Smooth muscle cell (in vitro differentiated cells): ENCODE results near the gene SLC34A2. TPM values are rescaled to one million over a fixed set of nuclear protein-coding genes. Genes with fewer than 3 reads are reported as not detected.

Source experiments
- DNase-seq: peaks from one replicate; lab custom pipeline; 2025; ENCODE audit not compliant: unreplicated experiment; lab: John Stamatoyannopoulos, UW
- H2AFZ ChIP-seq: fragments of 200-600 bp; sonication (generic); 2 replicates; pipeline ENCODE4 v1.6.0; 2016; ENCODE audit warnings: antibody characterized with exemption, low read depth, mild to moderate bottlenecking
- H3F3A ChIP-seq: fragments of 200-600 bp; sonication (generic); 2 replicates; pipeline ENCODE4 v1.6.0; 2017; ENCODE audit warnings: antibody characterized with exemption, low read depth
- H3K27ac ChIP-seq: fragments of 200-600 bp; sonication (generic); 2 replicates; pipeline ENCODE4 v1.5.1; 2016; ENCODE audit warnings: low read depth, mild to moderate bottlenecking
- H3K27me3 ChIP-seq: fragments of 200-600 bp; sonication (generic); 2 replicates; pipeline ENCODE4 v1.6.1; 2016; ENCODE audit warnings: low read depth, mild to moderate bottlenecking
- H3K36me3 ChIP-seq: fragments of 200-600 bp; sonication (generic); 2 replicates; pipeline ENCODE4 v1.5.1; 2016; ENCODE audit warnings: low read depth
- H3K4me1 ChIP-seq: fragments of 200-600 bp; sonication (generic); 2 replicates; pipeline ENCODE4 v1.5.1; 2016; ENCODE audit warnings: low read depth
- H3K4me2 ChIP-seq: fragments of 200-600 bp; sonication (generic); 2 replicates; pipeline ENCODE4 v1.6.0; 2016; ENCODE audit warnings: mild to moderate bottlenecking
- H3K4me3 ChIP-seq: fragments of 200-600 bp; sonication (generic); 2 replicates; pipeline ENCODE4 v1.5.1; 2016; ENCODE audit warnings: mild to moderate bottlenecking
- H3K79me2 ChIP-seq: fragments of 200-600 bp; sonication (generic); 2 replicates; pipeline ENCODE4 v1.6.0; 2016; ENCODE audit warnings: low read depth, mild to moderate bottlenecking
- H3K9ac ChIP-seq: fragments of 200-600 bp; sonication (generic); 2 replicates; pipeline ENCODE4 v1.6.0; 2016; ENCODE audit warnings: low read depth
- H3K9me3 ChIP-seq: fragments of 200-600 bp; sonication (generic); replicated peaks from 2 replicates; pipeline ENCODE4 v1.5.1; 2016; ENCODE audit warnings: low read depth
- H4K20me1 ChIP-seq: fragments of 200-600 bp; sonication (generic); 2 replicates; pipeline ENCODE4 v1.6.0; 2016; ENCODE audit warnings: low read depth
- WGBS: methylation state at CpG from one replicate; pipeline ENCODE4 v1.1.7; 2016; ENCODE audit warnings: low lambda C conversion rate; 5-methylcytosine and 5-hydroxymethylcytosine counted together
- polyA plus RNA-seq: library from polyadenylated mRNA; unstranded; fragments of >200 nt; fragmentation: Nextera tagmentation; extraction: Ambion mirVana; gene quantifications from 2 replicates; pipeline ENCODE4 v1.2.1, GENCODE V29; 2016
- total RNA-seq: library from RNA; depleted of rRNA; stranded (reverse); fragments of >200 nt; gene quantifications from 2 replicates; pipeline ENCODE4 v1.2.3, GENCODE V29; 2014
- TF ChIP-seq, protein P1 (sequence below): fragments of 200-600 bp; sonication (generic); IDR thresholded peaks from 2 replicates; pipeline ENCODE4 v1.5.1; 2017; ENCODE audit warnings: borderline replicate concordance, mild to moderate bottlenecking, antibody characterized with exemption; ENCODE audit not compliant: insufficient read depth, poor library complexity, severe bottlenecking

SLC34A2 gene
- total and polyA plus RNA-seq, 2 experiments from 2014 or later, result 0.49 TPM; not detected in 1

DNA sequence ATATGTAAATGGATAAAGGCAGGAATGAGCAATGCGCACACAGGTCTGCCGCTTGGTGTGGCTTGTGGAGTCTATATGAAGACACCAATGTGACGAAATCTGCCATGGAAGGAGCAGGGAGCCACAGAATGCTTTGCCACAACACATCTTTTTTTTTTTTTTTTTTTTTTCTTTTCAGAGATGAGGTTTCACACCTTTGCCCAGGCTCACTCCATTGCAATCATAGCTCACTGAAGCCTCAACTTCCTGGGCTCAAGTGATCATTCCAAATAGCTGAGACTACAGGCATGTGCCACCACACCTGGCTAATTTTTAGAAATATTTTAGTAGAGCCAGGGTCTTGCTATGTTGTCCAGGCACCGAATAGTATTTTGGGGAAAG is 17.4 kb upstream of the SLC34A2 start:
- Histone ChIP-seq H3K27me3 (no peaks in the 10 kb centered on the region), H3K4me3 (no peak overlapping the region), H3K79me2 (no peaks in the 10 kb centered on the region), H2AFZ (no peak overlapping the region), H3F3A (no peaks in the 10 kb centered on the region), H3K9ac (no peak overlapping the region), H4K20me1 (no peaks in the 10 kb centered on the region), H3K27ac (no peak overlapping the region), H3K36me3 (no peaks in the 10 kb centered on the region), H3K9me3 (no peaks in the 10 kb centered on the region), H3K4me2 (no peak overlapping the region), H3K4me1 (no peaks in the 10 kb centered on the region)
- TF ChIP-seq, protein P1, sequence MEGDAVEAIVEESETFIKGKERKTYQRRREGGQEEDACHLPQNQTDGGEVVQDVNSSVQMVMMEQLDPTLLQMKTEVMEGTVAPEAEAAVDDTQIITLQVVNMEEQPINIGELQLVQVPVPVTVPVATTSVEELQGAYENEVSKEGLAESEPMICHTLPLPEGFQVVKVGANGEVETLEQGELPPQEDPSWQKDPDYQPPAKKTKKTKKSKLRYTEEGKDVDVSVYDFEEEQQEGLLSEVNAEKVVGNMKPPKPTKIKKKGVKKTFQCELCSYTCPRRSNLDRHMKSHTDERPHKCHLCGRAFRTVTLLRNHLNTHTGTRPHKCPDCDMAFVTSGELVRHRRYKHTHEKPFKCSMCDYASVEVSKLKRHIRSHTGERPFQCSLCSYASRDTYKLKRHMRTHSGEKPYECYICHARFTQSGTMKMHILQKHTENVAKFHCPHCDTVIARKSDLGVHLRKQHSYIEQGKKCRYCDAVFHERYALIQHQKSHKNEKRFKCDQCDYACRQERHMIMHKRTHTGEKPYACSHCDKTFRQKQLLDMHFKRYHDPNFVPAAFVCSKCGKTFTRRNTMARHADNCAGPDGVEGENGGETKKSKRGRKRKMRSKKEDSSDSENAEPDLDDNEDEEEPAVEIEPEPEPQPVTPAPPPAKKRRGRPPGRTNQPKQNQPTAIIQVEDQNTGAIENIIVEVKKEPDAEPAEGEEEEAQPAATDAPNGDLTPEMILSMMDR, result no peak
- DNase-seq, result no peak
- WGBS, result 93% methylated on average over 4 of the region's 4 CpGs

DNA sequence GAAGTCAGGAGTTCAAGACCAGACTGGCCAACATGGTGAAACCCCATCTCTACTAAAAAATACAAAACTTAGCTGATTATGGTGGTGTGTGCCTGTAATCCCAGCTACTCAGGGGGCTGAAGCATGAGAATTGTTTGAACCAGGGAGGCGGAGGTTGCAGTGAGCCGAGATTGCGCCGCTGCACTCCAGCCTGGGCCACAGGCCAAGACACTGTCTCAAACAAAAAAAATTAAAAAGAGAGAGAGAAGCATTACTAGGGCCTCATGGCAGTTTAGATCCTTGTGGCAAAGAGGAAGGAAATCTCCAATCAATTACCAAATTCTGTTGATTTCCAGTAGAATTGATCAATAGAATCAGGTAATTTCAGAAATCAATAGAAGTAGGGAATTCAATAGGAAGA is 16.8 kb upstream of the SLC34A2 start:
- no peak overlapping the region for H3K27ac ChIP-seq
- H4K20me1 ChIP-seq, result no peaks in the 10 kb centered on the region
- H2AFZ ChIP-seq, result no peak overlapping the region
- no peaks in the 10 kb centered on the region for H3K27me3 ChIP-seq
- no peaks in the 10 kb centered on the region for H3F3A ChIP-seq
- 97% methylated on average over 4 of the region's 4 CpGs for WGBS
- no peak overlapping the region for H3K9ac ChIP-seq
- H3K79me2 ChIP-seq, result no peaks in the 10 kb centered on the region
- no peak overlapping the region for H3K4me3 ChIP-seq
- no peaks in the 10 kb centered on the region for H3K4me1 ChIP-seq
- no peaks in the 10 kb centered on the region for H3K9me3 ChIP-seq
- H3K4me2 ChIP-seq, result no peak overlapping the region
- DNase-seq, result no peak
- no peaks in the 10 kb centered on the region for H3K36me3 ChIP-seq
- TF ChIP-seq, protein P1, result no peak

DNA sequence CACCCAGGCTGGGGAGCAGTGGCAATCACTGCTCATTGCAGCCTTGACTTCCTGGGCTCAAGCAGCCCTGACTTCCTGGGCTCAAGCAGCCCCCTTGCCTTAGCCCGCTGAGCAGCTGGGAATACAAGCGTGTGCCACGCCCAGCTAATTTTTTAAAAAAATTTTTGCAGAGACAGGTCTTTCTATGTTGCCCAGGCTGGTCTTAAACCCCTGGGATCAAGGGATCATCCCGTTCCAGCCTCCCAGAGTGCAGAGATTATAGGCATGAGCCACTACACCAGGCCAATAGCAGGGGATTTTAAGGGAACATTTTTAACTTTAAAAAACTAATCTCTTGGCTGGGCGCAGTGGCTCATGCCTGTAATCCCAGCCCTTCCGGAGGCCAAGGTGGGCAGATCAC is 5.3 kb upstream of the SLC34A2 start:
- H3K27ac ChIP-seq, result no peak overlapping the region

DNA sequence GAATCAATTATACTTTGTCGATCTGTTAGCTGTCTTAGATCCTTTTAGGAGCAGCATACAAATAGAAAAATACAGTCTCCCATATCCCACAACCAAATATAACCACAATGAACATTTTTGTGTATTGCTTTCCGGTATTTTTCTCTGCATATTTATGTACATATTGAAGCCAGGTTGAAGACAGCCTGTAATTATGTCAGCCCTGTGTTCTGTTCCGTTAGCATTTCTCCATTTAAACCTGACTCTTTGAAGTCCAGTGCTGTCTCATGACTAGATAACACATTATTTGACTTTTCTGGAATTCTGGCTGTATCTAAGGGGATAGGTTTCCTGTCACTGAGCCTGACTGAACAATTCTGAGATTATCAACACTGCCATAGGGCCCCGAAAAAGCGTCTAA is 4.0 kb upstream of the SLC34A2 start:
- Histone ChIP-seq H3K27ac (no peak overlapping the region), H3K4me2 (no peak overlapping the region), H3K9ac (no peak overlapping the region), H3K27me3 (peaks cover 30% of the 10 kb centered on the region), H3K79me2 (no peaks in the 10 kb centered on the region), H3K4me1 (peaks cover 27% of the 10 kb centered on the region), H3K36me3 (no peaks in the 10 kb centered on the region), H3K4me3 (no peak overlapping the region), H2AFZ (no peak overlapping the region), H3F3A (no peaks in the 10 kb centered on the region), H4K20me1 (no peaks in the 10 kb centered on the region), H3K9me3 (no peaks in the 10 kb centered on the region)
- DNase-seq, result no peak
- TF ChIP-seq, protein P1, result no peak
- 77% methylated on average over 5 of the region's 5 CpGs for WGBS

More for the DNA sequence above, 5.3 kb upstream of the SLC34A2 start:
- H3K4me2 ChIP-seq, result no peak overlapping the region
- no peak for DNase-seq
- no peak overlapping the region for H2AFZ ChIP-seq
- no peaks in the 10 kb centered on the region for H3K9me3 ChIP-seq
- H3K9ac ChIP-seq, result no peak overlapping the region
- no peaks in the 10 kb centered on the region for H4K20me1 ChIP-seq
- no peaks in the 10 kb centered on the region for H3K36me3 ChIP-seq
- no peaks in the 10 kb centered on the region for H3K79me2 ChIP-seq
- peaks cover 16% of the 10 kb centered on the region for H3K4me1 ChIP-seq
- H3K4me3 ChIP-seq, result no peak overlapping the region
- TF ChIP-seq, protein P1, result no peak
- peaks cover 17% of the 10 kb centered on the region for H3K27me3 ChIP-seq
- WGBS, result 71% methylated on average over 6 of the region's 6 CpGs
- no peaks in the 10 kb centered on the region for H3F3A ChIP-seq
